Activated T-cell treated with anti-CD3 and anti-CD28 coated beads, Interleukin-2, amount 50 U/mL, for 72 hours (primary cell): ENCODE measurements around the gene HAPLN2. TPM values are rescaled to one million over a fixed set of nuclear protein-coding genes. Genes with fewer than 3 reads are reported as not detected.

ENCODE experiments used
- ATAC-seq, 2 donors: fragments of 150-1000 bp; cut with Tn5 transposase; replicated peaks in 1 of 2; 2 replicates each; pipeline ENCODE4 v1.10.0; 2021; ENCODE audit warnings: moderate library complexity in 2 of 2, mild to moderate bottlenecking in 1 of 2
- DNase-seq, 2 donors: peaks; one replicate each; pipeline ENCODE4 v3.0.0; 2021 to 2022; ENCODE audit warnings: mixed read lengths in 1 of 2
- H3K27ac Mint-ChIP-seq: one replicate; pipeline ENCODE4 v1.8.0; 2022; ENCODE audit warnings: mild to moderate bottlenecking, moderate library complexity, mixed read lengths
- H3K27me3 Mint-ChIP-seq: one replicate; pipeline ENCODE4 v1.8.0; 2022; ENCODE audit warnings: low read depth, mixed read lengths
- H3K36me3 Mint-ChIP-seq, 2 donors: one replicate each; pipeline ENCODE4 v1.8.0; 2022; ENCODE audit warnings: mixed read lengths in 2 of 2, mild to moderate bottlenecking in 1 of 2; ENCODE audit not compliant: insufficient read depth in 2 of 2
- H3K4me1 Mint-ChIP-seq: one replicate; pipeline ENCODE4 v1.8.0; 2022; ENCODE audit warnings: low read depth, mixed read lengths
- H3K4me3 Mint-ChIP-seq, 2 donors: one replicate each; pipeline ENCODE4 v1.8.0; 2022; ENCODE audit warnings: mild to moderate bottlenecking in 2 of 2, mixed read lengths in 2 of 2, moderate library complexity in 2 of 2
- H3K9me3 Mint-ChIP-seq, 2 donors: one replicate each; pipeline ENCODE4 v1.8.0; 2022; ENCODE audit warnings: mixed read lengths in 2 of 2
- total RNA-seq, 2 donors: library from RNA; stranded (reverse); gene quantifications; one replicate each; pipeline ENCODE4 v1.2.3, GENCODE V29; 2022

Gene HAPLN2
- total RNA-seq: under 1 TPM; 0.22 to 1.00 TPM

- Mint-ChIP-seq H3K36me3 (no peaks in the 10 kb centered on the region), H3K4me1 (no peaks in the 10 kb centered on the region), H3K27me3 (peaks cover 65% of the 10 kb centered on the region), H3K9me3 (no peaks in the 10 kb centered on the region), H3K27ac (no peak within 1 kb of the TSS), H3K4me3 (no peak within 1 kb of the TSS)
- ATAC-seq (no peak), DNase-seq (peak; percentile 15 to 33)
Measured at GRCh38 chr1:156618853-156619581, at the start of gene HAPLN2. Gene HAPLN2, plus strand, starts transcription at chr1:156619415. Its CDS starts 4,076 bp downstream, at chr1:156623491.

GRCh38 chr1:156571261-156571852, 47.9 kb upstream of the HAPLN2 start:
- no peak for DNase-seq
- H3K9me3 Mint-ChIP-seq: no peaks in the 10 kb centered on the region
- peaks cover 2 to 4% of the 10 kb centered on the region in 2 donors for H3K36me3 Mint-ChIP-seq
- peaks cover 27% of the 10 kb centered on the region for H3K4me1 Mint-ChIP-seq
- H3K4me3 Mint-ChIP-seq: peak overlapping the region; percentile 92 to 96
- peaks cover 31% of the 10 kb centered on the region for H3K27me3 Mint-ChIP-seq
- no peak overlapping the region for H3K27ac Mint-ChIP-seq
- ATAC-seq: peak; percentile 34 to 49

GRCh38 chr1:156571919-156572662, 47.1 kb upstream of the HAPLN2 start, which contains the start of gene IQGAP3:
Gene IQGAP3, minus strand, starts transcription at chr1:156572565. Its CDS starts 36 bp downstream, at chr1:156572529.
- Mint-ChIP-seq H3K27me3 (peaks cover 31% of the 10 kb centered on the region), H3K4me1 (peaks cover 27% of the 10 kb centered on the region), H3K4me3 (peak within 1 kb of the TSS; percentile 92 to 96), H3K36me3 (peaks cover 2 to 4% of the 10 kb centered on the region in 2 donors), H3K9me3 (no peaks in the 10 kb centered on the region), H3K27ac (peak within 1 kb of the TSS; percentile 11)
- ATAC-seq: peak; percentile 83 to 93
- peak; percentile 71 to 78 for DNase-seq

GRCh38 chr1:156572663-156573018, 46.6 kb upstream of the HAPLN2 start:
- Mint-ChIP-seq H3K36me3 (peaks cover 2 to 4% of the 10 kb centered on the region in 2 donors), H3K27ac (peak overlapping the region; percentile 11), H3K9me3 (no peaks in the 10 kb centered on the region), H3K27me3 (peaks cover 31% of the 10 kb centered on the region), H3K4me1 (peaks cover 27% of the 10 kb centered on the region), H3K4me3 (peak overlapping the region; percentile 92 to 96)
- peak in 1 of 2 donors; percentile 7 for ATAC-seq
- DNase-seq: no peak

DNA sequence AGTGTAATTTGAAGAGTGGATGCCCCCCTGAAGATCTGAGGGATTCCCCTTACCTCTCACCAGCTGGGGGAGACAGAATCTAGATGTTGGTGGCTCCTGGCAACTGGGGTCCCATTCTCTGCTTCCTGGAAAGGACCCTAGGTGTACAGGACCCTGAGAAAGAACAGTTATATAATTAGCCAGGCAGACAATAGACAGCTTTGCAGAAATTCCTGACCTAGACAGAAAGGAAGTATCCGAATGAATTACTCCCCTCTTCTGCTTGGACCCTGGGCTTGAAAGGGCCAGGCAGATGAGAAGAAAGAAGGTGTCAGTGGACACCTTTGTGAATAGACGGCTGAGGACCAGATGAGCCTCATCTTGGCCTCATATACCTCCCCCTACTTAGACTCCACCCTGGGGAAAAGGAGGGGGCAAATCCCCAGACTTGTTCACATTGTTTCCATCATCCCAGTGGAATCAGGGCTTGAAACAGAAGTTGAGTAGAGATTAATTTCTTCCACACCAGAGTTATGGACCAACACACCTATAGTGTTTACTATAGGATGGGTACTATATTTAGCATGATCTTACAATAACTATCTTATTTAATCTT, 45.1 kb upstream of the HAPLN2 start:
- Mint-ChIP-seq H3K9me3 (no peaks in the 10 kb centered on the region), H3K36me3 (peaks cover 2 to 4% of the 10 kb centered on the region in 2 donors), H3K27me3 (peaks cover 31% of the 10 kb centered on the region), H3K27ac (no peak overlapping the region), H3K4me3 (no peak overlapping the region), H3K4me1 (peaks cover 32% of the 10 kb centered on the region)
- DNase-seq: no peak
- no peak for ATAC-seq

- Mint-ChIP-seq H3K9me3 (no peaks in the 10 kb centered on the region), H3K27ac (no peak overlapping the region), H3K4me3 (no peak overlapping the region), H3K4me1 (peaks cover 28% of the 10 kb centered on the region), H3K36me3 (no peaks in the 10 kb centered on the region), H3K27me3 (peaks cover 10% of the 10 kb centered on the region)
- DNase-seq (no peak), ATAC-seq (no peak)
Measured at GRCh38 chr1:156577550-156577949, 41.7 kb upstream of the HAPLN2 start.

GRCh38 chr1:156578055-156578454, 41.2 kb upstream of the HAPLN2 start:
- H3K27me3 Mint-ChIP-seq: peaks cover 5% of the 10 kb centered on the region
- H3K36me3 Mint-ChIP-seq: no peaks in the 10 kb centered on the region
- no peak overlapping the region for H3K4me3 Mint-ChIP-seq
- no peak for ATAC-seq
- H3K4me1 Mint-ChIP-seq: peaks cover 28% of the 10 kb centered on the region
- no peak for DNase-seq
- no peaks in the 10 kb centered on the region for H3K9me3 Mint-ChIP-seq
- no peak overlapping the region for H3K27ac Mint-ChIP-seq

DNA sequence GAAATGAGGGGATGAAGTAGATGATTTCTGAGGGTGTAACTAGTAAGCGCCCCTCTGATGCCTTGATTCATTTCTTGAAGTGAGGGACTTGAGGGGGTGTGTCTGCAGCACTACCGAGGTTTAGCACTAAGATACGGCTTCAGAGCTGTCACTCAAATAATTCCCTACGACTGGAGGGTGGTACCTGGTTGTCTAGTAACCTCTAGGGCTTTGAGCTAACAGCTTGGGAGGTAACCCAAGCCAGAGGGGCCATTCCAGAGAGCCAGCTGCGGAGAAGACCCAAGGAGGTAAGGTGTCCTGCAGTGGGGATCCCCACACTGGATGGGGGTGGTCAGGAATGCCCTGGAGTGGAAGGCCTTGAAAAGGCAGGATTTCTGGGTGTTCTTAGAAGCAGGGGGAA, 39.7 kb upstream of the HAPLN2 start, which contains the start of gene TTC24:
Gene TTC24 (plus strand): TSS at position 252 of the 400 bp plus-strand sequence. CDS start 1,642 bp downstream, outside the sequence.
- Mint-ChIP-seq H3K4me1 (peaks cover 40% of the 10 kb centered on the region), H3K9me3 (no peaks in the 10 kb centered on the region), H3K27me3 (no peaks in the 10 kb centered on the region), H3K4me3 (no peak within 1 kb of the TSS), H3K27ac (no peak within 1 kb of the TSS), H3K36me3 (no peaks in the 10 kb centered on the region)
- no peak for DNase-seq
- ATAC-seq: no peak

GRCh38 chr1:156581661-156582387, 37.4 kb upstream of the HAPLN2 start:
- Mint-ChIP-seq H3K27ac (peak overlapping the region; percentile 53), H3K36me3 (no peaks in the 10 kb centered on the region), H3K9me3 (no peaks in the 10 kb centered on the region), H3K4me1 (peaks cover 40% of the 10 kb centered on the region), H3K27me3 (no peaks in the 10 kb centered on the region), H3K4me3 (peak overlapping the region; percentile 79 to 96)
- ATAC-seq (peak; percentile 72 to 80), DNase-seq (peak; percentile 59 to 63)

DNA sequence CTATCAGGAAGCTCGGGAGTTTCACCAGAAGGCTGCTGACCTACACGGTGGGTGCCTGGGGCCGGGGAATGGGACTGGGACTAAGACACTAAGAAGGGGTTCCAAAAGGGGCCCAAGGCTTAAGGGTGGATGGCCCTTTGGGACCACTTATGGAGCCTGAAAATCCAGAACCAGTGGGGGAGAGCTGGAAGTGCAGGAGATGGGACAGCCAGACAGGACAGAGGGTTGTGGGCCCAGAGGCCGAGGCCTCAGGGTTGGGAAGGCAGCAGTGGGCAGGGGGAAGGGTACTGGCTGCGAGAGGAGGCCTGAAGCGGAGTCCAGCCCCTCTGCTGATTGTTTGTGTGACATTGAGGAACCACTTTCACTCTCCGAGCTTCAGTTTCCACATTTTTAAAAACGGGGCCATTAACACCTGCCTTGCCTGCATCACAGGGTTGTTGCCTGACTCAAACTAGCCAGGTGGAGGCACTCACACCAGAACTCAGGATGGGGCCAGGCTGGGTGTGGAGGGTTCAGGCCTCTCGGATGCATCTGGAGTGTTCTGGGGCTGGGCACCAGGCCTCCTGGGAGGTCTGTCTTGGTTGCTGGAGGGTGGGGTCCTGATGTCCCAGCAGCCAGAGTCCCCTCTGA, 36.7 kb upstream of the HAPLN2 start:
- H3K4me3 Mint-ChIP-seq: peak overlapping the region; percentile 79 to 96
- DNase-seq: peak; percentile 41 to 42

GRCh38 chr1:156583821-156584622, 35.2 kb upstream of the HAPLN2 start:
- ATAC-seq (peak; percentile 32 to 33), DNase-seq (peak; percentile 78 to 80)
- Mint-ChIP-seq H3K27me3 (no peaks in the 10 kb centered on the region), H3K36me3 (no peaks in the 10 kb centered on the region), H3K9me3 (no peaks in the 10 kb centered on the region), H3K4me1 (peaks cover 35% of the 10 kb centered on the region), H3K4me3 (peak overlapping the region; percentile 79 to 96), H3K27ac (peak overlapping the region; percentile 64)

More for the DNA sequence above, 36.7 kb upstream of the HAPLN2 start:
- Mint-ChIP-seq H3K27ac (peak overlapping the region; percentile 53), H3K4me1 (peaks cover 40% of the 10 kb centered on the region), H3K27me3 (no peaks in the 10 kb centered on the region), H3K9me3 (no peaks in the 10 kb centered on the region), H3K36me3 (no peaks in the 10 kb centered on the region)
- ATAC-seq: peak; percentile 65 to 69
